ENCODE results near the gene AUTS2. TPM values are rescaled to one million over a fixed set of nuclear protein-coding genes. Genes with fewer than 3 reads are reported as not detected.
A peak's percentile ranks its signal among the peaks of the same experiment; 100 is the strongest.

Gene AUTS2
- total RNA-seq, 5 donors from 2014 or later (not counting 1 experiment from before 2014, with no cell fraction given) = 10.6 to 66.2 (median 37.6) TPM

DNA sequence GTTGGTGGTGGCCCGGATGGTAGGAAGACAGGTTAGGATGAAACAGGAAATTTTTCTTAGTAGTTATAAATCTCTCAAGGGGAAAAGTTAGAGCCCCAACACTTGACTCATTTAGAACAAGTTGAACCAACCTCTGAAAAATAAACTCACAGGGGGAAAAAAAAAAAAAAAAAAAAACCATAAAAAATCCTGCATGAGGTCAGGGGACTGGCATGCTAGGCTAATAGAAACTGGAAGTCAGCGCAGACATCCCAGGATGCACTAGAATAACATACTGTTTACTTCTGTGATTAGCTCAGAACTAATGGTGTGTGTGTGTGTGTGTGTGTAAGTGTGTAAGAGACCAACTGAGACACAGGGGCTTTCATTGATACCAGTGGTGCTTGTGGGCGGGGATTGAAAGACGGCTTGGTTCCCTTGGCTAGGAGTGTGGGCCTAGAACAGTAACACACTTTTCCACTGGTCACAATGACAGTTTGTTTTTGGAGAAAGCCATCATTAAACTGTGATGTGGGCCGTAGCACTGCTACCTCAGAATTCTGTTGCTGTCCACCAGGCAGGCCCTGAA is 1042.1 kb downstream of the AUTS2 start:
- no peak for ATAC-seq (replicated peaks in 1 of 4)
- Mint-ChIP-seq H3K4me3 (no peak overlapping the region), H3K36me3 (no peaks in the 10 kb centered on the region), H3K4me1 (peaks cover 0 to 9% (median 7%) of the 10 kb centered on the region in 3 donors), H3K27ac (no peak overlapping the region), H3K9me3 (no peaks in the 10 kb centered on the region), H3K27me3 (no peaks in the 10 kb centered on the region)
- Histone ChIP-seq H3K27me3 (replicated peaks in 1 of 2; ENCODE audit: control insufficient read depth in 2 of 2, extremely low read depth in 1 of 2, insufficient read depth in 2 of 2, low read length in 1 of 2) (no peaks in the 10 kb centered on the region), H3K4me3 (ENCODE audit: control insufficient read depth in 1 of 2, extremely low read depth in 1 of 2, low read length in 1 of 2) (no peak overlapping the region), H3K27ac (ENCODE audit: low read length) (no peak overlapping the region), H3K9me3 (no peaks in the 10 kb centered on the region), H3K36me3 (ENCODE audit: control insufficient read depth in 2 of 2, extremely low read depth in 1 of 2, insufficient read depth in 1 of 2, low read length in 1 of 2) (no peaks in the 10 kb centered on the region), H3K4me1 (ENCODE audit: control insufficient read depth in 1 of 2, extremely low read depth in 1 of 2, insufficient read depth in 2 of 2, low read length in 2 of 2) (peaks cover 2 to 12% of the 10 kb centered on the region in 2 experiments)
- POLR2A ChIA-PET = no interaction called here
- DNase-seq = no peak
- WGBS (ENCODE audit: insufficient coverage) = 82% methylated on average over 3 of the region's 5 CpGs
- CTCF ChIA-PET = interaction anchor here in 1 of 2 donors (0.6 kb wide), 1 partner anchor 347 kb away, joined by 3 read pairs; no protein-coding TSS in a partner anchor

DNA sequence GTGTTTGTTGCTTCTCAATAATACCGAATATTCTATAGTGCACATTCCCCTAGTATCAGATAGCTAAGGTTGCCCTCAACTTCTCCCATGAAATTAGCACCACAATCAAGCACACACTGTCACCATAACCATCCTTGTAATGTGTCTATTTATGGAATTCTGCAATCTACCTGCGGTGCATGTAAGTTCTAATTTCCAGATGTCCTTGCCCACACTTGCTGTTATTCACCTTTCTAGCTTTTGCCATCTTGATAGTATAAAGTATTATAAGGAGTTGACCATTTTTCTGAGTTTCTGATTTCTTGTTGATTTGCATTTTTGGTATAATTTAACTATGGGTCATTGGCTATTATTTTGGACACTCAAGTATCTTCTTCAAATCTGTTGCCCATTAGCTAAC is 1043.6 kb downstream of the AUTS2 start:
- DNase-seq = no peak
- ATAC-seq (replicated peaks in 1 of 4) = no peak
- Mint-ChIP-seq H3K27me3 (no peaks in the 10 kb centered on the region), H3K9me3 (no peaks in the 10 kb centered on the region), H3K36me3 (no peaks in the 10 kb centered on the region), H3K4me3 (no peak overlapping the region), H3K4me1 (peaks cover 5 to 9% (median 8%) of the 10 kb centered on the region in 3 donors), H3K27ac (no peak overlapping the region)
- CTCF ChIA-PET = no interaction called here
- POLR2A ChIA-PET = no interaction called here
- WGBS (ENCODE audit: insufficient coverage) = no CpG with 5 or more reads among the region's 2 CpGs
- Histone ChIP-seq H3K4me1 (ENCODE audit: control insufficient read depth in 1 of 2, extremely low read depth in 1 of 2, insufficient read depth in 2 of 2, low read length in 2 of 2) (peaks cover 10 to 14% of the 10 kb centered on the region in 2 experiments), H3K4me3 (ENCODE audit: control insufficient read depth in 1 of 2, extremely low read depth in 1 of 2, low read length in 1 of 2) (no peak overlapping the region), H3K36me3 (ENCODE audit: control insufficient read depth in 2 of 2, extremely low read depth in 1 of 2, insufficient read depth in 1 of 2, low read length in 1 of 2) (no peaks in the 10 kb centered on the region), H3K27ac (ENCODE audit: low read length) (no peak overlapping the region), H3K27me3 (replicated peaks in 1 of 2; ENCODE audit: control insufficient read depth in 2 of 2, extremely low read depth in 1 of 2, insufficient read depth in 2 of 2, low read length in 1 of 2) (peaks cover 0 to 6% of the 10 kb centered on the region in 2 experiments), H3K9me3 (no peaks in the 10 kb centered on the region)

DNA sequence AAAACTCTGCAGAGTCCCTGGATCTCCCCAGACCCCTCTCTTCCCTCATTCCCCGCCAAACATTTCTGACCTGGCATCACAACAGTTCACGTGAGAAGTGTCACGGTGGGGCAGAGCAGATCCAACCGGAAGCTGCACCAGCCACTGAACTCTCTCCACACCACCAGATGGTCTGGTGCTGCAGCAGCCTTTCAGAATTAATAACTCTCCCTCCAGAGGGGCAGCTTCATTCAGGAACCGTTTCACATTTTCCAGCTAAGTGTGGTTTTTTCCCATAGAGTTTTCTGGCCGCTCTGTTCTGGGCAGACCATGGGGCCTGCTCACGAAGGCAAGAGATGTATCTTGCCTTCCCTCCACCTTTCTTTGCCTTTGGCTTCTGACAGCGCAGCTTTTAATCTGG is 1047.0 kb downstream of the AUTS2 start:
- Mint-ChIP-seq H3K27me3 (no peaks in the 10 kb centered on the region), H3K4me1 (peaks cover 21 to 30% (median 23%) of the 10 kb centered on the region in 3 donors), H3K4me3 (no peak overlapping the region), H3K27ac (no peak overlapping the region), H3K36me3 (no peaks in the 10 kb centered on the region), H3K9me3 (no peaks in the 10 kb centered on the region)
- H3K9me3 ChIP-seq = no peaks in the 10 kb centered on the region
- peaks cover 0 to 6% of the 10 kb centered on the region in 2 experiments for H3K27me3 ChIP-seq (replicated peaks in 1 of 2; ENCODE audit: control insufficient read depth in 2 of 2, extremely low read depth in 1 of 2, insufficient read depth in 2 of 2, low read length in 1 of 2)
- DNase-seq (no peak), ATAC-seq (replicated peaks in 1 of 4) (no peak)
- CTCF ChIA-PET = no interaction called here
- no peak overlapping the region for H3K4me3 ChIP-seq (ENCODE audit: control insufficient read depth in 1 of 2, extremely low read depth in 1 of 2, low read length in 1 of 2)
- 97% methylated on average over 4 of the region's 8 CpGs for WGBS (ENCODE audit: insufficient coverage)
- no peak overlapping the region for H3K27ac ChIP-seq (ENCODE audit: low read length)
- H3K4me1 ChIP-seq (ENCODE audit: control insufficient read depth in 1 of 2, extremely low read depth in 1 of 2, insufficient read depth in 2 of 2, low read length in 2 of 2) = peaks cover 13 to 48% of the 10 kb centered on the region in 2 experiments
- no peaks in the 10 kb centered on the region for H3K36me3 ChIP-seq (ENCODE audit: control insufficient read depth in 2 of 2, extremely low read depth in 1 of 2, insufficient read depth in 1 of 2, low read length in 1 of 2)
- POLR2A ChIA-PET = no interaction called here

DNA sequence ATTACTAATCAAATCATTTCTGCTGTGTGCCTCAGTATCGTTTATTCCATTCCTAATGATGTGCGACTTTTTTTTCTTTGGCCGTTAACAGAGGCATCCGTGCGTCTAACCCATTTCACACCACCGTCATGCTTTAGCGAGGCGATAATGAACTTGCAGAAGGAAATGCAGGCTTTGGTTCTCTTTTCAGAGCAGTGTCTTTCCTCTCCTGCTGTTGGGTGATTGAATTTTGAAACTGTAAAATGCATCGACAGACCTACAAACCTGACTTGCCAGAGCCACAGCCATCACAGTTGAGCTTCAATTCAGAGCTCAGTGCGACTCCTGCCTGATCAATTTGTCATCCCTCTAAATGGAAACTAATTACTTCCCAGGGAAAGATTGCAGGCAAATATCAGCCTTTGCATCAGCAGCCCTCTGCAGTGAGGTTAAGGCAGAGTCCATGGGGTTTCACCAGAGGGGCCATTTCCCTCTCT is 1047.6 kb downstream of the AUTS2 start:
- Mint-ChIP-seq H3K36me3 (no peaks in the 10 kb centered on the region), H3K4me3 (no peak overlapping the region), H3K9me3 (peaks cover 0 to 4% (median 0%) of the 10 kb centered on the region in 3 donors), H3K27ac (no peak overlapping the region), H3K27me3 (no peaks in the 10 kb centered on the region), H3K4me1 (peaks cover 25 to 36% (median 26%) of the 10 kb centered on the region in 3 donors)
- no peaks in the 10 kb centered on the region for H3K9me3 ChIP-seq
- no peaks in the 10 kb centered on the region for H3K36me3 ChIP-seq (ENCODE audit: control insufficient read depth in 2 of 2, extremely low read depth in 1 of 2, insufficient read depth in 1 of 2, low read length in 1 of 2)
- H3K4me1 ChIP-seq (ENCODE audit: control insufficient read depth in 1 of 2, extremely low read depth in 1 of 2, insufficient read depth in 2 of 2, low read length in 2 of 2) = peaks cover 13 to 48% of the 10 kb centered on the region in 2 experiments
- H3K4me3 ChIP-seq (ENCODE audit: control insufficient read depth in 1 of 2, extremely low read depth in 1 of 2, low read length in 1 of 2) = no peak overlapping the region
- no peak overlapping the region for H3K27ac ChIP-seq (ENCODE audit: low read length)
- DNase-seq (peak in 1 of 35 experiments; percentile 32), ATAC-seq (replicated peaks in 1 of 4) (no peak)
- POLR2A ChIA-PET = no interaction called here
- peaks cover 0 to 6% of the 10 kb centered on the region in 2 experiments for H3K27me3 ChIP-seq (replicated peaks in 1 of 2; ENCODE audit: control insufficient read depth in 2 of 2, extremely low read depth in 1 of 2, insufficient read depth in 2 of 2, low read length in 1 of 2)
- 80% methylated on average over 1 of the region's 10 CpGs for WGBS (ENCODE audit: insufficient coverage)
- CTCF ChIA-PET = no interaction called here

DNA sequence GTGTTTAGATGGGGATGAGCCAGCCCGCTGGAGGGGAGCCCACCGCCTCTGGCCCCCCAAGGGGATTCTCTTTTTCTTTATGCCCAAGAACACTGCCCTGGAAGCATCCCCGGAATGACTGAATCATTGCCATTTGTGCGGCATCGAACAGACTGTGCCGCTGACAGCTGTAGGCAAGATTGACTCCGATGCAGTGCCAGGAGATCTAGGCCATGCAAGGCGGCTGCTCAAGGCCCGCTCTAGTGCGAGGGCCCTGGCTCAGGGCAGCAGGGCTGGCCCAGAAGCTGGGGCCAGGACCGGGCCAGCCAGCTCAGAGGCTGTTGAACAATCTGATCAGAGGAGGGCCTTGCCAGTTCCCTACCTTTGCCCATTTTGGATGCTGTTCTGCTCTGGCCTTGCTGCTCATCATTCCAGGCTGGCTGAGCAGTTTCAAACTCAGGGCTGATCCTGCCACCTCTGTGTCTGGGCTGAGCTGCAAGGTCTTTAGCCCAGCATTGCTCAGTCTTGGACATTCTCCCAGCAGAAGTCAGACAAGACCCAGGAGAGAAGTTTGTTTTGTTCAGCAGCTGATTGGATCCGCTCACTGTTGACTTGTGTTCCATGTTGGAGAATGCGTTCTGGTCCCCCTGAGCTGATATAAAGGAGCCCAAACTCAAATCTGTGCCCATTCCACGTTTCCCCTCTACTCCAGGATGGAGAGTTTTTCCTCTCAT is 1048.4 kb downstream of the AUTS2 start:
- Mint-ChIP-seq H3K4me3 (no peak overlapping the region), H3K4me1 (peaks cover 25 to 36% (median 26%) of the 10 kb centered on the region in 3 donors), H3K27me3 (no peaks in the 10 kb centered on the region), H3K36me3 (no peaks in the 10 kb centered on the region), H3K9me3 (peaks cover 0 to 4% (median 4%) of the 10 kb centered on the region in 3 donors), H3K27ac (no peak overlapping the region)
- Histone ChIP-seq H3K9me3 (no peaks in the 10 kb centered on the region), H3K27ac (ENCODE audit: low read length) (no peak overlapping the region), H3K27me3 (replicated peaks in 1 of 2; ENCODE audit: control insufficient read depth in 2 of 2, extremely low read depth in 1 of 2, insufficient read depth in 2 of 2, low read length in 1 of 2) (peaks cover 0 to 6% of the 10 kb centered on the region in 2 experiments), H3K4me3 (ENCODE audit: control insufficient read depth in 1 of 2, extremely low read depth in 1 of 2, low read length in 1 of 2) (no peak overlapping the region), H3K36me3 (ENCODE audit: control insufficient read depth in 2 of 2, extremely low read depth in 1 of 2, insufficient read depth in 1 of 2, low read length in 1 of 2) (no peaks in the 10 kb centered on the region), H3K4me1 (ENCODE audit: control insufficient read depth in 1 of 2, extremely low read depth in 1 of 2, insufficient read depth in 2 of 2, low read length in 2 of 2) (peaks cover 13 to 48% of the 10 kb centered on the region in 2 experiments)
- WGBS (ENCODE audit: insufficient coverage) = 98% methylated on average over 12 of the region's 14 CpGs
- ATAC-seq (replicated peaks in 1 of 4) (no peak), DNase-seq (no peak)
- POLR2A ChIA-PET = no interaction called here
- CTCF ChIA-PET = no interaction called here

DNA sequence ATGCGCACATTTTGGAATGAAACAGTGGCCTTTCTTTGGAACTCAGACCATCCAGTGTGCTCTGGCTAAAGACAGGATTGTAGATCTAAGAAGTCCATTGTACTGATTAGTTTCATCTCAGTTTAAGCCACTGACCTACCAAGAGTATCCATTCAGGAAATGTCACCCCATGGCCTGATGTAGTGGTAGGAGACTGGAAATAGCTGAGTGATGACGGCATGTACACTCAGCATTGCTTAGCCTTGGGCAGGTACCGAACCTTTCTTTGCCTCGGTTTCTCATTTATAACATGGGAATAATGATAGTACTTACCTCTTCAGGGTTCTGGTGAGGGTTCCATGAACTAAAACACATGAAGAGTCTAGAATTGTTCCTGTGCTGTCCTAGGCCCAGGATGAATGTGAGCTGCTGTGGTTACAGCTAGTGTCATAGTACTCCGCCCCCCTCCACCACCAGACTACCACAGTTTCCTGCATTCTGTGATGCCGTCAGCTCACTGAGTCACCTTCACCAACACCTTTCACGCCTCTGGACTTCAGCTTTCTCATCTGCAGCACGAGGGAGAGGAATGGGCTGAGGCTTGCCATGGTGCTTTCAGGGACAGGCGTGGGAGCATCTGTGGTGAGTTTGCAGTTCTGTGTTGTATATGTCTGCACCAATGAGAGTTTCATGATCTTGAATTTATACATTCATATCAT is 1049.7 kb downstream of the AUTS2 start:
- H3K36me3 ChIP-seq (ENCODE audit: control insufficient read depth in 2 of 2, extremely low read depth in 1 of 2, insufficient read depth in 1 of 2, low read length in 1 of 2) = no peaks in the 10 kb centered on the region
- no peaks in the 10 kb centered on the region for H3K36me3 Mint-ChIP-seq
- CTCF ChIA-PET = interaction anchor here (0.5 to 2.4 kb wide), 9 partner anchors 13 to 186 kb away, joined by 3 to 14 read pairs (median 4); no protein-coding TSS in a partner anchor
- no peaks in the 10 kb centered on the region for H3K27me3 Mint-ChIP-seq
- peak overlapping the region in 1 of 2 donors; percentile 6 for H3K4me3 ChIP-seq (ENCODE audit: control insufficient read depth in 1 of 2, extremely low read depth in 1 of 2, low read length in 1 of 2)
- peaks cover 0 to 4% (median 4%) of the 10 kb centered on the region in 3 donors for H3K9me3 Mint-ChIP-seq
- WGBS (ENCODE audit: insufficient coverage) = 71% methylated on average over 1 of the region's 9 CpGs
- peak; percentile 96 to 98 (median 98) for ATAC-seq (replicated peaks in 1 of 4)
- H3K4me3 Mint-ChIP-seq = peak overlapping the region; percentile 35 to 69 (median 56)
- H3K4me1 Mint-ChIP-seq = peaks cover 25 to 36% (median 26%) of the 10 kb centered on the region in 3 donors
- peaks cover 13 to 48% of the 10 kb centered on the region in 2 experiments for H3K4me1 ChIP-seq (ENCODE audit: control insufficient read depth in 1 of 2, extremely low read depth in 1 of 2, insufficient read depth in 2 of 2, low read length in 2 of 2)
- POLR2A ChIA-PET = interaction anchor here (0.5 to 1.4 kb wide), 5 partner anchors 11 to 191 kb away, joined by 3 to 6 read pairs (median 5); no protein-coding TSS in a partner anchor
- no peaks in the 10 kb centered on the region for H3K9me3 ChIP-seq
- H3K27ac ChIP-seq (ENCODE audit: low read length) = peak overlapping the region; percentile 67
- DNase-seq = peak; percentile 47 to 90 (median 75)
- peak overlapping the region; percentile 77 to 88 for H3K27ac Mint-ChIP-seq
- H3K27me3 ChIP-seq (replicated peaks in 1 of 2; ENCODE audit: control insufficient read depth in 2 of 2, extremely low read depth in 1 of 2, insufficient read depth in 2 of 2, low read length in 1 of 2) = peaks cover 0 to 6% of the 10 kb centered on the region in 2 experiments

All from T-cell (primary cell).